HG02840 (cell line): ENCODE data around the gene SNRPF.
"Not testable (repeated sequence)": the region's sequence is repeated elsewhere in the genome, so short reads cannot be mapped to it uniquely, and the experiment has no call there.

ENCODE experiments used
- ATAC-seq: cut with Tn5 transposase; IDR thresholded peaks from one replicate; pipeline ENCODE4 v1.9.1; 2021; ENCODE audit warnings: mild to moderate bottlenecking, moderate library complexity, moderate number of reproducible peaks; ENCODE audit not compliant: unreplicated experiment, low FRiP score

SNRPF gene

DNA sequence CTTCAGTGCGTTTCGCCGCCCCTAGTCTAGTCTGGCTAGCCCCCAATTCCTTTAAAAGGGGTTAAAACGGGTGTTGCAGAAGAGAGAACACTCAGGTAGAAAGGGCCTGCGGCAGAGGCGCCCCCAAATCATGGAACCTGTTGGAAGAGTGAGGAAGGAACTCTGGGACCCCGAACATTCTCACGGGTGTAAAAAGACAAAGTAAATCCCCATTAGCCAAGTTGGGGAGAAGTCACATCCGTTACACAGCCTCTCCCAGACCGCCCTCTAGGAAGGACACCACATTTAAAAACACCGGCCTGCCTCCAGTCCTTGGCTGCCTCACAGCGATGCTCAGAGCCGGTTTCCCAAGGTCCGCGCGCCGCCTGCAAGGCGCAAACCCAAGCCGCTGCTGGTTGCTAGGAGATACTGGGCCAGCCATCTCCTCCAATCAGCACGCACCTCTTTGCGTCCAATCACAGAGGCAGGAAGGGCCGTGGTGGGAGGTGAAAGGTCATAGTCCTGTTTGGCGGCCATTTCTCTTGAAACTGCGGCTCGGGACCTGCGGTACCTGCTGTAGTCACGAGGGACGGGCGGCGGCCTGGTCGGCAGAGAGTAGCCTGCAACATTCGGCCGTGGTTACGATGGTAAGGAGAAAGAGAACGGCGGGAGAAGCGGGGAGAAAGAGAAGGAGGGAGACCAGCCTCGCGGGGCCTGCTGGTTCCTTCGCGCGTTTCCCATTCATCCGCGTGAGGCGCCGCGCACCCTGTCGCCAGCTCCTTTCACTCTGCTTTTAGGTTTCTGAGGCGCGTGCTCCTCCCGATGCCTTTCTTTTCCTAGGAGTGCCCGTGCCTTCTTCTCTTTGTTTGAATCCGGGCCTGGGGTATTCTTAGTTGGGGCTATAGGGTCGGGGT lies at the start of gene SNRPF:
TSS of gene SNRPF (plus strand) at position 502 of the 893 bp plus-strand sequence. CDS start at position 624, 122 bp downstream.
- ATAC-seq, result peak; percentile 99

DNA sequence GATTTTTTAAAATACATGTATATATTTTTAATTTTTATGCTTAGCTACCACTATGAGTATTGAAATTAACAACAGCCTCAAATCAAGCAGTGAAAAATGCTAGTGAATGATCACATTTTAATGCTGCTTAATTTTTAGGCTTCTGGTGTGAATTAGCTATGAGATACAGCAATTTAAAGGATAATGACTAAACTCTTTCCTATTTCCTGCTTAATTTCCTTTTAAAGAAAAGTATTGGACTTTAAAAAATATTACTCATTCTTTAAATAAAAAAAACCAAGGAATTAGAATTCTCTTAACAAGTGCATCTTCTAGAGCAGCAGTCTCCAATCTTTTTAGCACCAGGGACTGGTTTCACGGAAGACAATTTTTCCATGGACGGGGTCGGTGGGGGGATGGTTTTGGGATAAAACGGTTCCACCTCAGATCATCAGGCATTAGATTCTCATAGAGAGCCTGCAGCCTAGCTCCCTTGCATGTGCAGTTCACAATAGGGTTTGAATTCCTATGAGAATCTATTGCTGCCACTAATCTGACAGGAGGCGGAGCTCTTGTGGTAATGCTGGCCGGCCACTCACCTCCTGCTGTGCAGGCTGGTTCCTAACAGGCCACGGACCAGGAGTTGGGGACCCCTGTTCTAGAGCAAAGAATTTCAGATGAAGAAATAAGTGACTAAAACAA lies 49.6 kb upstream of the SNRPF start:
- no peak for ATAC-seq

DNA sequence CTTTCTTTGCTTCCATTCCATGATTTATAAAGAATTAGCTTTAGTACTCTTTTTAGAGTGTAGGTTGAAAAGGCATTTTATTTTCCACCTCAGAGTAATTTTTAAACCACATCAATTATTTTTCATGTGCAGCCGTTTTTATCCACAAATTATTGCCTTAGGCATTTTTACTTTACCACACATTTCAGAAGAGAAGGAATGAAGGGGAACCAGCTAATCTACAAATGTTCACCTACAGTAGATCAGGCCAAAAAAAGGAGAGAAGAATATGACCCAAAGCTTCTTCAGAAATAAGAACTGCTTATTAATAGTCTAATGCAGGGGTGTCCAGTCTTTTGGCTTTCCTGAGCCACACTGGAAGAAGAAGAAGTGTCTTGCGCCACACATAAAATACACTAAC lies 48.3 kb upstream of the SNRPF start:
- no peak for ATAC-seq

DNA sequence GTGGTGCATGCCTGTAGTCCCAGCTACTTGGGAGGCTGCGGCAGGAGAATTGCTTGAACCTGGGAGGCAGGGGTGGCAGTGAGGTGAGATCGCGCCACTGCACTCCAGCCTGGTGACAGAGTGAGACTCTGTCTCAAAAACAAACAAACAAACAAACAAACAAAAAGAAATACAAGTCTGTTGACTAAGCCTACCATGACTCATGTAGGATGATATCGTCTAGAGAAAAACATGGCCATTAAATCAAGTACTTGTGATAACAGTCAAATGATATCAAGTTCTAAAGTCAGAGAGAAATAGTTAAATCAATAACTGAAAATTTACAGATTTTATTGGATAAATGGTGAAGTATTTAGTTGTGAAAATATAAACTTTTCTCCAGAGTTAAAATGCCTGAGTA lies 46.6 kb upstream of the SNRPF start:
- not testable (repeated sequence) for ATAC-seq

DNA sequence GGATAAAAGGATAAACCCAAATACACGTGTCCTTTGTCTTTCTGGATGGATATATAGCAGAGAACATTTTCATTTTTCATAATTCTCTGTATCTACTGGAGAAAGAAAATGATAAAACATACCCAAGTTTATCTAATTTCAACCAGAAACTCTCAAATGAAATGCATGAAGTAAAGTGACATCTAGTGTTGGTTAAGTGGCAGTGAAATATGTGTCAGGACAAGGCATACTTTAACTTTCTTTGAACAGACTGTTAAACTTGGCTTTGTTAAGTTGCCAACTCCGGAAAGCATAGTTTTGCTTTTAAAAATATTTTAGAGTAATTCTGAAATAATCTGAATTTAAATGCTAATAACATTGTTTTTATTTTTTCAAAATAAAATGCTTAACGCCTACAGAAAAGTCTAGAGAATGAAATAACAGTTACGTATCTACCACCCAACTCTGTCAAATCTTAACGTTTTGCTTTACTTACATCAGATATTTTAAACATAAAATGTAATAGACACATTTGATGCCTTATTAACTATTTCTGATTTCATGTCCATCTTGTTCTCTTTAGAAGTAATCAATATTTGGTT lies 43.0 kb upstream of the SNRPF start:
- ATAC-seq, result no peak

DNA sequence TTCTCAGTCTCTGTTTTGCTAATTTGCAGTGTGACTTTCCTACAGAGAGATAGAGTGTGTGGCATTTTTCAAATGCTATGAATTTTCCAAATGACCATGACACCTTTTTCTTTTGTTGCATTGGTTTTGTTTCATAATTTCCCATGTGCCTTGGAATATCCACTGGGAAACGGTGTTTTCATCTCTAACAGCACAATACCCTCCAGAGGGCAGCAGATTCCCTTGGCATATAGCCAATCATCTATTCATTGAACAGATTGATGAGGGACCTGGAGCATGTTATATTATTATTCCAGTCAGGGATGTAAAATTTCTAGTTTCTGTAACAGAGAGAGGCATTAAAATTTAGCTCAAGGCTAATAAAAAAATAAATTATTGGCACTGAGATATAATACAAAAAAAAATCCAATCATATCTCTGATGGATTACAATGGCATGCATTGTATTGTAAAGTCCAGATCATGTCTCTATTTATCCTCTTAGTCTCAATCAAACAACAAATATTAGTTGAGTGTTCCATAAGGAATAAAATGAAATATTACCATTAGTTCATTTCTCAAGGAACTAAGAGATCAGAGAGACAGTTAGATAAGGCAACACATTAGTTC lies 38.6 kb upstream of the SNRPF start:
- ATAC-seq, result no peak

DNA sequence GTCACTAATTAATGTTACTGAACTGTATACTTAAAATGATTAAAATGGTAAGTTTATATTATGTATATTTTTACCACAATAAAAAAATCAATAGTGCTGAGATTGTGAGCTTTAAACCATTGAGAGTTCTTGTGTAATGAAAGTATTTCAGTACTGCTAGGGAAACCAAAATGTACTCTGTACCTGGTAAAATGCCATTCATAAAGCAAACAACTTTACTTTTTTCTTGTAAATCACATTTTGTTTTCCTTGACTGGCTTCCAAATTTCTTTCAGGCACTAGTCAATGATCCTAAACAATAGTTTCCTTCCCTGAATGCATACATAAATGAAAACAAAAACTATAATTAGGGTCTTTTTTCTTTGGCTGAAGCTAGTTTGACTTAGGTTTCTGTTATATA lies 29.4 kb upstream of the SNRPF start:
- ATAC-seq, result no peak

DNA sequence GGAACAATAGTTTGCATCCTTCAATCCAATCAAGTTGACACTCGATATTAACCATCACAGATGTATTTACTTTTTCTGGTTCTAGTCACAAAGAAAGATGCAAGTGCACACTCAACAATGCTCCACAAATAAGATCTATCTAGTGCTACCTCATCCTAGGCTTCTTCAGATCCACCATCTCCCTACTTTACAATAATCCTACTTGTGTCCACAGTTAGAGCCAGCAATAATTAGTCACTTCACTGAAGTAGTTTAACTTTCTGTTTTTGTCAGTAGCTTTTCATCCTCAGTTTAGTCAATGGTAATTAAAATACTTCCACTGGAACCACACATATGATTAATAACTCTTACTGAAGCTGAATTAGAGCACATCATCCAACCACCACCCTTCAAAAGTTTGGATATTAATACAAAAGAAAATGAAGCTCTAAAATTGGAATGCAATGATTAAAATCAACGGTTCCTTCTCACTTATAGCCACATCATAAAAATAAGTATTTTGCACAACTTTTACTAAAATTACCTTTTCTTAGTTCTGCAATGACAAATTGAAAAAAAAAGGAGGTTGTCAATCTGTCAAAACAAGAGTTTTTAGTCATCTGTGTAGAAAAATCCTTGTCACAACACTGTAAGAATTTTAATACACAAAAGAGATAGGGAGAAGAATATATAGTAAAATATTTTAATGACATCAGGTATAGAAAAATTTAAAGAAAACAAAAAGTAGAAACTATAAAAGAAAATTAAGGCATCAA lies 28.2 kb upstream of the SNRPF start:
- no peak for ATAC-seq

DNA sequence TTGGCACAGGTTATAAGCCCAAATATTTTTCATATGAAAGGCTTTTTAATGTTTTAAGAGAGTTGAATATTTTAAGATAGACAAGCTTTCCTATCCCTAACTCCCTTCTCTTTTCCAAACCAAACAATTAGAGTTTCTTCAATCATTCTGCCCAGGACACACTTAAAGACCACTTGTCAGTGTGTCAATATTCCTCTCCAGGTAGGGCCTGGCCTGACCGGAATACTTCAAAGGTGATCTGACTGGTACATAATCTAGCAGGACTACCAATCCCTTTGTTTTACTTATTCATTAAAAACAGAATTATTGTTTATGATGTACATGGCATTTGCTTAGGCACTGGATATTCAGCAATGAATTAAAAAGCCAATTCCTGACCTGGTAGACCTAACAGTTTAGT lies 24.2 kb upstream of the SNRPF start:
- ATAC-seq, result no peak

DNA sequence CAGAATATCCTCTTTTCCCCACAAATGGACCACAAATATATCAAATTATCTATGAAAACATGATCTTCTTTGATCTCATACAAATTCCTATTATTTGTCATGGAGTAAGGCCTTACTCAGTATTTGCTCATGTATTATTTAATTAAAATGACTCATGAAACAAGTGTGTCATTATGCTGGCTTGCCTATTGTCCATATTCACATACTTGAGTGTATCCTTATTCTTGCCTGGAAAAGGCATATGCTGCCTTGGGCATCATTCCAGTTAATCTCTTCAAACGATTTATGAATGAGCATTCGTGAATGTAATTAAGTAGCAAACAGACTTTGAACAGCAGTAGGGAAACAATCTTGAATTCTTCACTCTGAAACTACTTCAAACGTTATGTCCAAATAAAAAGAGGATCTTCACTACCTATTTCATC lies 22.6 kb upstream of the SNRPF start:
- ATAC-seq, result no peak

DNA sequence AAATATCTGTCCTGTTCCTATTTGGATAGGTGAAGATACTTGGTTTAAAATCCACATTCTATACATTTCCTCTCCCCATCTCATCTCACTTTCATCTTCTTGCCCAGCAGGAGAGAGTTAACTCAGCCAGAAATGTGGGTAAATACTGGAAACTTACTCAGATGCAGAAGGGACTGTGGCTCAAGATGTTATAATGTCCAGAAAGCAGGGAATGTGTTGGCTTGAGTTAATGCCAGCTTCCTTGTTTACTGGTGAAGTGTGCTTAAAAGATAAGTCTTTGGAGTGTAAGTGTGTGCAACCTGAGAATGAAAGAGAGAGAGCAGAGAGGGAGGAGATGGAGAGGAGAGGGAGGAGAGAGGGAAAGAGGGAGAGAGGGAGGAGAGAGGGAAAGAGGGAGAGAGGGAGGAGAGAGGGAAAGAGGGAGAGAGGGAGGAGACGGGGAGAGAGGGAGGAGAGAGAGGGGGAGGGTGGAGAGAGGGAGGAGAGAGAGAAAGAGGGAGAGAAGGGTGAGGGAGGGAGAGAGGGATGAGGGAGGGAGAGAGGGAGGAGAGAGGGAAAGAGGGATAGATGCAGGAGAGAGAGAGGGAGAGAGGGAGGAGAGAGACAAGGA lies 22.0 kb upstream of the SNRPF start:
- ATAC-seq, result no peak

DNA sequence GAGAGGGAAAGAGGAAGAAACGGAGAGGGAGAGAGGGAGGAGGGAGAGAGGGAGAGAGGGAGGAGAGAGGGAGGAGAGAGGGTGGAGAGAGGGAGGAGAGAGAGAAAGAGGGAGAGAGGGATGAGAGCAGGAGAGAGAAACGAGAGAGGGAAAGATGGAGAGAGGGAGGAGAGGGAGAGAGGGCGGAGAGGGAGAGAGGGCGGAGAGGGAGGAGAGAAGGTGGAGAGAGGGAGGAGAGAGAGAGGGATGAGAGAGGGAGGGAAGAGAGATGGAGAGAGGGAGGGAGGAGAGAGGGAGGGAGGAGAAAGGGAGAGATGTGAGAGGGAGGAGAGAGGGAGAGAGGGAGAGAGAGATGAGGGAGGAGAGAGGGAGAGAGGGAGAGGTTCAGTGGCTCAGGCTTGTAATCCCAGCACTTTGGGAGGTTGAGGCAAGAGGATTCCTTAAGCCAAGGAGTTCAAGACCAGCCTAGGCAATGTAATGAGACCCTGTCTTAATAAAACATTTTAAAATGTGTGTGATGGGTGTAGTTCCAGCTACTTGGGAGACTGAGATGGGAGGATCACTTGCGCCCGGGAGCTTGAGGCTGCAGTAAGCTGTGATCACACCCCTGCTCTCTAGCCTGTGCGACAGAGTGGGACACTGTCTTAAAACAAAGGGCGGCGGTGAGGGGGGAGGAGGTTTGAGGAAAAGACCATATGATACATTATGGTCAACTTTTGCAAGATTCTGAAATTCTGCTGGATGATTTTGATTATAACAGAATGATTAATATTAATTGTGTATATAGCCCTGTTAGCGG lies 21.3 kb upstream of the SNRPF start:
- ATAC-seq, result no peak

DNA sequence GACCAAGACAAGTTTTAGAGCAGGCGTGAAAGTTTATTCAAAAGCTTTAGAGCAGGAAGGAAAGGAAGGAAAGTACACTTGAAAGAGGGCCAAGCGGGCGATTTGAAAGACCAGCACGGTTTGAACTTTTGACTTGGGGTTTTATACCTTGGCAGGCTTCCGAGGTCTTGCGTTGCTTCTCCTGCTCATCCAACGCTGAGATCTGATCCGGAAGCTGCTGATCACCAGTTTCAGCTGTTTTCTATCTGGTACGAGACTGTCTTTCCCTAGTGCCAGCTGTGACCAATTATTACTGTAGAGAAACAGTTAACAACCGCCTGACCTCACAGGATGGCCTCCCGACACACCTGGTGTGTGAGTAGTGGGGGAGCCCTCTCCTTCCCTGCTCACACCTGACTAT lies 20.6 kb upstream of the SNRPF start:
- ATAC-seq, result no peak

DNA sequence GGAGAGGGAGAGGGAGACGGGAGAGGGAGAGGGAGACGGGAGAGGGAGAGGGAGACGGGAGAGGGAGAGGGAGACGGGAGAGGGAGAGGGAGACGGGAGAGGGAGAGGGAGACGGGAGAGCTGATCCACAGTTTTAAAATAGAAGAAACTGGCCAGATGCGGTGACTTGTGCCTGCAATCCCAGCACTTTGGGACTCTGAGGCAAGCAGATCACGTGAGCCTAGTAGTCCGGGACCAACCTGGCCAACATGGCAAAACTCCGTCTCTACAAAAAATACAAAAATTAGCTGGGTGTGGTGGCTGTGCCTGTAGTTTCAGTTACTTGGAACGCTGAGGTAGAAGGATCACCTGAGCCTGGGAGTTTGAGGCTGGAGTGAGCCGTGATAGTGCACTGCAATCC lies 16.3 kb upstream of the SNRPF start:
- ATAC-seq, result not testable (repeated sequence)

DNA sequence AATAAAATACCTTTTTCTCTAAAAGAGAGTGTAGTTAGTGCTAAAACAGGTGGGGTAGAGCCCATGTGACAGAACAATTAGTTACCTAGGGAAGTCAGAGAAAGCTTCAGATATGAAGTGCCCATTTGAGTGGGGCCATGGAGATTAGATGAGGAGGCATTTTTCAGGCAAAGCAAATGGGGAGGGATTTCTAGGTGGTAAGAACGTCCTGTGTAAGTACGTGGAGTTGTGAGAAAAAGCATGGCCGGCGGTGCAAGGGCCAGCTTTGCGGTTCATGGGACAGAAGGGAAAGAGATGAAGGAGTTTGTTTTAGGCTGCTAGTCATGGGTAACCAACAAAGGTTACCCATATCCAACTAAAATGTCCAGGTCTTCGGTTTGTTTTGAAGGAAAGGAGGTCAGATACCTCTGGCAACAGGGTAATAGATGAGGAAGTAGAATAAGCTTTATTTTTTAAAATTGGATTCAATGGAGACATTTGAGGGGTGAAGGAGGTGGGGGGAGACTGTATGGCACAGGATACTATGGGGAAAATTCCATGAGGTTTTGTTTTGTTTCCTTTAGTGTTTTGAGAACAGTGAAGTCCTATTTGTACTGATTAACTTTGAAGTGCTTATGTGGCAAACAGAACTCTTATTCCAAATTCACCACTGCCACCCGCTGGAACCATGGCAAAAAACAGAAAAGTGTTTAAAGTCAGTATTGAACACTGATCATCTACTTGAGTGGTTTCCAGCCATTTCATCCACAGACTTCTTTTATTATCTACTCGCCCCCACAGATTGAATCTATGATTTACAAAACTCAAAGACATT lies 10.0 kb upstream of the SNRPF start:
- no peak for ATAC-seq

DNA sequence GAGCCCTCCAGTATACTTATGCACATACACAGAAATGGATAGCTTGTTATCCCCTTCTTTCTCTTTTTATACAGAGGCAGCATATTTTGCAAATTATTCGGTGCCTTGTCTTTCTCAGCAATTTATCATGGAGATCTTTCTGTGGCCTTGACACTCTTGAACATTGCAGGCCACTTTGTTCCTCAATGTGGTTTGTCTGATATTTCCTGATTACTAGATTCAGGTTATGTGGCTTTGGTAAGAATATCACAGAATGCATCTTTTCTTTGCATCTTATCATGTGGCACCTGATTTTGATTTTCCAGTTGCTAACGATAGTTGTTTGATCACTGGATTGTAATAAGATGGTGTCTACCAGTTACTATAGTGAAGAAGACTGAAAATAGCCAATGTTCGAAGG lies 7.1 kb upstream of the SNRPF start:
- no peak for ATAC-seq

DNA sequence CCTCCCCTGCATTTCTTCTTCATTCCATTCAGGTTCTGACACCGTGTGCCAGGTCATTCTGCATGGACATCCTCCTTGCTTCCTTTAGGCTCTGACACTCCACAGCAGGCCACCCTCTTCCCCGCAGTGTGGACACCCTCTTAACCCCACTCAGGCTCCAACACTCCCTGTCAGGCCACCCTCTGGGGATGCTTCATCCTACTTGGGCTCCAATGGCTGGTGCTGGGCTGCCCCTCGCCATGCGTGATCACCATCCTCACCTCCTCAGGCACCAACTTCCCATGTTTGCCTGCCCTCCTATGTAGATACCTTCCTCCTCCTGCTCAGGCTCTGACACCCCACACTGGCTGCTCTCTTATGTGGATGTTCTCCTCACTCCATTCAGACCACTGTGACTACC lies 6.6 kb upstream of the SNRPF start:
- no peak for ATAC-seq

DNA sequence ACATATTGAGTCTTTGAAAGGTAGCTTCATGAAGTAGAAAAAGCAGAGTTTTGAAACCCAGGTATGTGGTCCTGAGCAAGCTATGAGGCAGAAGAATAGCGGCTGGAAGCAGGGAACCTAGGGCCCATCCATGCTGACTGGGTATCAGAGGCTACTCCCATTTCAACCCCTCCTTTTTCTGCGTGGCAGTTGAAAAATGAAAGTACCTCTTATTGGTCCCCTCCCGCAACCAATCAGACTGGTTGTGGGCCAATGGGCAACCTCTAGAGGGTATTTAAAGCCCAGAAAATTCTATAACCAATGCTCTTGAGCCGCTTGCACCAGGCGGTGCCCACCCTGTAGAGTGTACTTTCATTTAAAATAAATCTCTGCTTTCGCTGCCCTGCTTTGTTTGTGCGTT lies 1.6 kb upstream of the SNRPF start:
- no peak for ATAC-seq
